ENCODE data around the gene STAP1.

- TF ChIP-seq CTCF (IDR thresholded peaks at IDR 0.05; ENCODE audit: low read depth, low read length, missing input control) (no peak), TAF1 (conservative IDR thresholded peaks at IDR 0.05) (no peak), HNF4A (conservative IDR thresholded peaks at IDR 0.05) (no peak), YY1 (IDR thresholded peaks at IDR 0.05) (no peak)
These were observed 16.5 kb upstream of the STAP1 start for GRCh38 chr4:67542076-67542475.
